ENCODE measurements around the gene STX16.

STX16 gene

GRCh38 chr20:58675641-58676040 lies 24.6 kb downstream of the STX16 start:
- DNase-seq (ENCODE audit: low spot score): no peak

- DNase-seq (ENCODE audit: low spot score): no peak
Observed at GRCh38 chr20:58676161-58676560, 25.1 kb downstream of the STX16 start.

GRCh38 chr20:58677079-58677604 lies 26.1 kb downstream of the STX16 start:
- DNase-seq (ENCODE audit: low spot score): no peak

- DNase-seq (ENCODE audit: low spot score): no peak
Observed at GRCh38 chr20:58677808-58678207, 26.7 kb downstream of the STX16 start.

- DNase-seq (ENCODE audit: low spot score): no peak
Observed at GRCh38 chr20:58678806-58679205, 27.7 kb downstream of the STX16 start.

- DNase-seq (ENCODE audit: low spot score): no peak
Observed at GRCh38 chr20:58682656-58683531, 31.8 kb downstream of the STX16 start.

- no peak for DNase-seq (ENCODE audit: low spot score)
Observed at GRCh38 chr20:58684291-58684690, 33.2 kb downstream of the STX16 start.

GRCh38 chr20:58685988-58686387 lies 34.9 kb downstream of the STX16 start:
- DNase-seq (ENCODE audit: low spot score): no peak

GRCh38 chr20:58688414-58688813 lies 37.3 kb downstream of the STX16 start:
- no peak for DNase-seq (ENCODE audit: low spot score)

- no peak for DNase-seq (ENCODE audit: low spot score)
Observed at GRCh38 chr20:58688840-58689239, 37.8 kb downstream of the STX16 start.

GRCh38 chr20:58690396-58691135 lies 39.5 kb downstream of the STX16 start:
- no peak for DNase-seq (ENCODE audit: low spot score)

- DNase-seq (ENCODE audit: low spot score): peak; percentile 61
Observed at GRCh38 chr20:58691773-58692578, 40.9 kb downstream of the STX16 start.

GRCh38 chr20:58692579-58693225 lies 41.6 kb downstream of the STX16 start, which contains the start of gene NPEPL1:
Gene NPEPL1 (plus strand): TSS chr20:58692800. CDS start chr20:58692901, 101 bp downstream.
- peak; percentile 94 for DNase-seq (ENCODE audit: low spot score)

- DNase-seq (ENCODE audit: low spot score): peak; percentile 44
Observed at GRCh38 chr20:58693226-58694006, 42.3 kb downstream of the STX16 start.

GRCh38 chr20:58694241-58695083 lies 43.4 kb downstream of the STX16 start:
- no peak for DNase-seq (ENCODE audit: low spot score)

- no peak for DNase-seq (ENCODE audit: low spot score)
Observed at GRCh38 chr20:58695084-58695722, 44.1 kb downstream of the STX16 start.

GRCh38 chr20:58695895-58696375 lies 44.9 kb downstream of the STX16 start:
- no peak for DNase-seq (ENCODE audit: low spot score)

GRCh38 chr20:58696411-58696961 lies 45.4 kb downstream of the STX16 start:
- DNase-seq (ENCODE audit: low spot score): no peak

All from HuH-7 (cell line).